ENCODE data around the gene GAL.

GAL gene

DNA sequence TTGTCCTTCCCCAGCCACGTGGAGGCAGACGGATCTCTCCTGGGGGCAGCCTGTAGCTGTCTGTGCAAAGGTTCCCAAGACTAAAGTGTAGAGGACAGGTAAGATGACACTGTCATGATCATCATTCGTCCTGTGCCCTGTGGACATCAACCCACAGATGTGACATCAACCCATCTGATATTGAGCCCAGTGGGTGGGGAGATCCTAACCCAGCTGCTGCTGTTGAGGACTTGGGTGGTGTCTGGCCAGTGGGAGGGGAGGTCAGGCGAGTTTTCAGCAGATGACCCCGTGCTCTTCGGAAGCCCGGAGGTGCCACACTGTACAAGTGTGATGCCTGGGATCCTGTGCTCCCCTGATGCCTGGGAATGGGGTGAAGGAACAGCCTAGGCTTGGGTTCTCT lies 1.2 kb upstream of the GAL start:
- DNase-seq = no peak

DNA sequence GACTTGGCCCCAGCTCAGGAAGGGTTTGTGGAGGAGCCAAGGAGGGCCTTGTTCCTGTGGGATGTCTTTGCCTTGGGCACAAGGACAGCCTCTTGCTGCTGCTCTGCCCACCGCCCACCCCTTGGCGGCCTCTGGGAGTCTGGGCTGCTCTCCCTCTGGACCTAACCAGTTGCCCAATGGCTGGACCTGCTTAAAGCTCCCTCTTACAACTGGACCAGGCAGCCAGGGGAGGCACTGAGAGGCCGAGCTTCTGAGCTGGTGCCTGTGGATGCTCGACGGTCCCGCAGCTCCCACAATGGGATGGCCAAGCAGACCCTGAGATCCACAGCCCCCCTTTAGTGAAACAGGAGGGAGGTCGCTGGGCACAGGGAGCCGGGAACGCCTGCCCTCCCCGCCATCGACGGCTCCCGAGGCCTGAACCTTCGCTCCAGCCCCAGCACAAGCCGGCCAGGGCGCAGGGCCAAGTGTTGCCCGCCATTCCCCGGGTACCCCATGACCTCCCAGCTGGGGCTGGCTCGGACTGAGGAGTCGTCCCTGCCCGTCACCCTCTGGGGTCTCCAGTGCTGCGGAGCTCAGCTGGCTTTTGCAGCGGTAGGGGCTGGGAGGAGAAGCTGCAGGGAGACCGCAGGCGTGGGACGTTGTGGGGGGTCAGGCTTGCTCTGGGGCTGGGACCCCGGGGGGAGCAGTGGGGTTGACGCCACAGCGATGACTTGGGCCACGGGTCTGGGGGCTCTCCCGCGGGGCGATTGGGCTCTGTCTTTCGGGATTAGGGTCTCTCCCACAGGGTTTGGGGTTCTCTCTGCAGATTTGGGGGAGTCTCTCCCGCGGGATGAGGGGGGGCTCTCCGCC lies 584 bp upstream of the GAL start:
- no peak for DNase-seq

DNA sequence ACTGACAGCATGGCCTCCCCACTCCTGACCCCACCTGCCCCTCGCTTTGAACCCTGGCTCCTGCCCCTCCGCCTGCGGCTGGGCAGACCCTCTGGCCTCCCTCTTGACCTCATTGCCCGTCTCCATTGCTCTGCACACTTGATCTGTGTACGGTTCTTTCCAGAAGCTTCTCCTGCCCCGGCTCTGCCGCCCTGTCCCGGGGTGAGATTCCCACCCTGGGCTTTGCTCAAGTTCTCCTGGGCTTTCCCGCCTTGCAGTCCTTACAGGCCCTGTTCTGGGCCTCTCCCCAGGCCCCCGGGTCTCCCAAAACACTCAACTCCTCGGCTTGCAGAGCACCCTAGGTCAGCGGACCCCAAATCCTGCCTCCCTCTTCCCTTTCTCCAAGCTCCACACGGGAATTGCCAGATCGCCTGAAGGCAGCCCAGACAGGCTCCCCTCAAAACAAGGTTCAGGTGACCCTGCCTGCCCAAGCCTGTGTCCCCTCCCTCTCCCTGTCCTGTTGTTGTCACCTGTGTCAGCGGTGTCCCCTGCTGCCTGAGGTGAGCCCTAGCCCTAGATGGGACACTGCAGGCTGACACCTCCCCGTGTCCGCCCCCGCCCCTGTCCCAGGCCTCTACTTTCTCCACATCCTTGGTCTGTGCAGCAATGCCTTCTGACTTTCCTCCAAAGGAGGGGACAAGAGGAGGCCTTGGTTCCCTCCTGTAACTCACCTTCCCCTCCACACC lies 1.5 kb downstream of the GAL start:
- no peak for DNase-seq

DNA sequence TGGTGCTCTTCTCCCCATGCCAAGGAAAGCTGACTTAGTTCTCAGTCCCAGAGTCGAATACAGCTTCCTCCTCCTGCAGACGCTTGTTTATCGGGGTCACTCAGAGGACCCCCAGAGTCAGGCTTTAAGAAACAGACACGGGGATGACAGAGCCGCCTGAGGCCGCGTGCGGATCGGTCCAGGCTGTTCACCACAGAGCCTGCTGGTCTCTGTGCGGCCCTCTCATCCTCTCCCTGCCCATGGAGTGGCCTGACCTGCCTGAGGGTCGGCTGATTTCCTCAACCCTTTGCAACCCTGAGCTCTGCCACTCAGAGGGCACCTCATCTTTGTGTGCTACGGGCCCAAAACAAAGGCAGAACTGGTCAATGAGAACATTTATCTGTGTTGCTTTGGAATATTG lies 2.1 kb downstream of the GAL start:
- no peak for DNase-seq

DNA sequence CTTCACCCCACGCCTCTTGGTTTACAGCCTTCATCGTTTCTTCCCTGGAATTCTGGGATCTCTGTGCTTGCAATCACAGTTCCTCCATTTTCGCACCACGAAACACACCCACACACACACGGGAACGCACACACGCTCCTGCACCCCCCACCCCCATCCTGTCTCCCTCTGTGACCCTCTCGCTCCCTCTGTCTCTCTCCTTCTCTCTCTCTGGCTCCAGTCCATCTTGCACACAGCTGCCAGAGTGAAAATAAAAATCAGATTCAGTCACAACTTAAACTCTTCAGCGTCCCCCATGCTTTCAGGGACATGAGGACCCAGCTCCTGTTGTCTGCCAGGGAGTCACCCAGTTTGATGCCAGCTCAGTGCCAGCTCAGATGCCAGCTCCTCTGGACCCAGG lies 3.0 kb downstream of the GAL start:
- DNase-seq = no peak

DNA sequence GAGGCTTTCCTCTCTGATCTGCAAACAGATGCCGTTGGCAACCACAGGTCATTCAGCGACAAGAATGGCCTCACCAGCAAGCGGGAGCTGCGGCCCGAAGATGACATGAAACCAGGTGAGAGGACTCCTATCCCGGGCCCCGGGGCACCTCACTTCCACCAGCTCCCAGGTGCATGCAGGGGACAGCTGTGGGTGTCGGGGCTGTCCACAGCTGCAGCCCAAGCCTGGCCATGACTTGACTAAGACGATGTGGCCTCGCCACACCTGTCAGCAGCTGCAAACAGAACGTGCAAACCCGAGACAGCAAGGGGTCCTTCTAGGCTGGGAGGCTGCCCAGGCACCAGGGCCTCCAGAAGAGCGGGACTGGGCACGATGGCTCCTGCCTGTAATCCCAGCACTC lies 3.6 kb downstream of the GAL start:
- no peak for DNase-seq

DNA sequence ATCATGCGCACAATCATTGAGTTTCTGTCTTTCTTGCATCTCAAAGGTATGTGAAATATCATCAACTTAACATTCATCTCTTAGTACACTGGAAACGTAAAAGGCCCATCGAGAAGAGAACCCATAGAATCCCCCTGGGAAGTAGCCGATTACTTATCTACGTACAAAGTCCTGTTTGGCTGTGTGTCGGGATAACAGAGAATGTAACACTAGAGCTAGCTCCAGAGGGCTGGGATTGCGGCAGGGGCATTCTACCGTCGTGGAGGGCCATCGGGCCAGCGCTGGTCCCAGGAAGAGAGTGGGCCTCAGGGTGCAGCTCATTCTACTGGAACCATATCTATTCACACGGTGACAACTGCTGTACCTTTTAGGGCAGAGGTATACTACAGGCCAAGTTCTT lies 4.5 kb downstream of the GAL start:
- DNase-seq = no peak

DNA sequence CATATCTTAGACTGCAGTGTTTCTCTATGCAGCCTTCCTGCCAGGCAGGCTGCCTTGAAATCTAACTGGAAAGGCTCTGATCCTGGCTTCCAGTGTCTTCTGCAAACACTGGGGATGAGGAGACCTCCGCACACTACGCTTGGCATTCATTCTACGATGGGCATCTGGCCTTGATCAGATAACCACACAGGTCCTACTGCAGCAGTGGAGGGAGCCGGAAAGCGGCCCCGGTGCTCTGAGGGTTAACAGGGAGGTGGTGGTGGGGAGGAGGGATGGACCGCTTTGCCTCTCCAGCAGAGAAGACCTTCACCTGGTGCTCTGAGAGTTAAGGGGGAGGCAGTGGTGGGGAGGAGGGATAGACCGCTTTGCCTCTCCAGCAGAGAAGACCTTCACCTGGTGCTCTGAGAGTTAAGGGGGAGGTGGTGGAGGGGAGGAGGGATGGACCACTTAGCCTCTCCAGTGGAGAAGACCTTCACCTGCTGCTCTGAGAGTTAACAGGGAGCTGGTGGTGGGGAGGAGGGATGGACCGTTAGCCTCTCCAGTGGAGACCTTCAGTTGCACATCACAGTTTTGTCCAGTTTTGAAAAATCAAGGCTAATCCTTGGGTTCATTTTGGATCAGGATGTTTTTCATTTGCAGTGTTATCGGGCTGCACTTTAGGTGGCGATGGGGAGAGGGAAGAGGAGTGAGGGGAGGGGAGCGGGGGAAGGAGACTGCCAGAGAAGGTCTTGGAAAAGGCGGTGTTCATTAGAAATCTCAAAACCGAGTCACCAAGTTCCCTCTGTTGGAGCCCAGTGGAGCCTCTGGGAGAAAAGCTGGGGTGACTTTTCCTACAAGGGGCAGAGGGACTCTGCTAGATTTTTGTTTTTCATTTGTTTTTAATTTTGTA lies 5.6 kb downstream of the GAL start:
- DNase-seq = no peak

DNA sequence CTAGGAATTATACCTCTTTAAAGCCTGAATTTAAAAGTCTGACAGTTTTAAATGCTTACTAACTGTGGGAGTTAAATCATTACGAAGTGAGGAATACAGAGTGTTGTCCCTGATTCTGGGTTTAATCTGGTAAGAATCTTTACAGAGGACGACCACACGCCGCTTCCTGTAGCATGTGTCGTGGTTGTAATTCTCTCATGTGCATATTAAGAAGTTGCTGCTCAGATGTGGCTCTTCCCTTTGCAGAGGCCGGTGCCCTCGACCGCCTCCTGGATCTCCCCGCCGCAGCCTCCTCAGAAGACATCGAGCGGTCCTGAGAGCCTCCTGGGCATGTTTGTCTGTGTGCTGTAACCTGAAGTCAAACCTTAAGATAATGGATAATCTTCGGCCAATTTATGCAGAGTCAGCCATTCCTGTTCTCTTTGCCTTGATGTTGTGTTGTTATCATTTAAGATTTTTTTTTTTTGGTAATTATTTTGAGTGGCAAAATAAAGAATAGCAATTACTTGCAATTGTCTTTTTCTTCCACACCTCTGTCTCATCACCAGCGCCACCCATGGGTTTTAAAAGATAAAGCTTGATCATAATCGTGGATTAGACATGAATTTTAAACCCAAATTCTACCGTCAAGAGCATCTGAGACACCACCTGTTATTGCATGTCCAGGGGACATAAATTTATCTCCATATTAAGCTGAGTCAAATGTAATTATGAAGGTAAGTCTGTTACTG lies 6.5 kb downstream of the GAL start:
- no peak for DNase-seq

DNA sequence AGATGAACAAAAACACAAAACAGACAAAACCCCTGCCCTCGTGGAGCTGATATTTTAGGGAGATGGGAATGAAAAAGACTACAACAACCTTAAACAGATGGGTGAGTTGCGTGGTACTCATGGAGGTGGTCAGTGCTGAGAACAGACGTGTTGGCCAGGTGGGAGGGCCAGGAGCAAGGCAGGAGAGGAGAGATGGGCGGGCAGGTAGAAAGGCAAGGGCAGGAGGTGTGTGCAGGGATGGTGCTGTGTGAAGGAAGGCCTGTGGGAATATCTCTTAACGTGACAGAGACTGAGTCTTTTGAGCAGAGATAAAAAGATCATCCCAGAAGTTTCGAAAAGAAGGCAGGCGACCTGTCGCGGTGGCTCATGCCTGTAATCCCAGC lies 7.0 kb downstream of the GAL start:
- no peak for DNase-seq

DNA sequence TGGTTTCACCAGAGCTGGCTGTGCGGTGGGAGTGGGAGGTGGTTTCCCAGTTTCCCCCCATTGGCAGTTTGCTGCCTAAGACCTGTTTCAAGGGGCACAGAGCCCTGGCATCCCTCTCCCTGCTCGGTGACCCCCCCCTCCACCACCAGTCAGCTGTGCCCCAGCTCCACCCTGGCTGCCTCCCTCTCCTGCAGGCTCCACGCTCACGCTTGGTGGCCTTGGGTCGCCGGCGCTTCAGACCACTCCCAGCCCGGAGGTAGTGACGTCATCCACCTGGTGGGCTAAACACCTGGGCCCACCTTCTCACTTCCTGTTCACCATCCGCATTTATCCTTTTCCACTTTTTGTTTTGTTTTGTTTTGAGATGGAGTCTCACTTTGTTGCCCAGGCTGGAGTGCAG lies 7.8 kb downstream of the GAL start:
- no peak for DNase-seq

DNA sequence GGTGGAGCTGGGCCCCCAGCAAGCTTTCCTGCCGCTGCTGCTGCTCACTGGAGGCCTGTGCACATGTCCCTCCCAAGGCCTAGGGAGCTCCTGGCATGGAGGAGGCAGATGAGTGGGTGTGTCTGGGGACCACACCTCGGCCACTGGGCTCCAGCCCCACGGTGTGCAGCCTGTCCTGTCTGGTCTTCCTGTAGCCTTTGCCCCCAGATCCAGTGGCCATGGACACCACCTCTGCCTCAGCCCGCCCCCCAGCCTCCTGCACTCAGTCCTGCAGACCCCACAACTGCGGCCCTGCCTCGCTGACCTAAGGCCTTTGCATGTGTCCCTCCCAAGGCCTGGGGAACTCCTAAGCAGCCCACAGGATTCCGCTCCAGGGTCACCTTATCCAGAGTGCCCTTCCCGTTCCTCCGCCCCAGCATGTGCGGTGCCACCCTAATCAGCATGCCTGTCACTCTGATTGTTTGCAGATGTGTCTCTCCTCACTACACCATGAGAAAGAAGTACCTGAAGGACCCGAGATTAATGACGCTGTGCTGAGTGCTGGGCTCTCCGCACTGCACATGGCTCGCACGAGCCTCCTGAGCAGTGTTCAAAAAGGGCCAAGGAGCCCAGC lies 8.6 kb downstream of the GAL start:
- DNase-seq = no peak

DNA sequence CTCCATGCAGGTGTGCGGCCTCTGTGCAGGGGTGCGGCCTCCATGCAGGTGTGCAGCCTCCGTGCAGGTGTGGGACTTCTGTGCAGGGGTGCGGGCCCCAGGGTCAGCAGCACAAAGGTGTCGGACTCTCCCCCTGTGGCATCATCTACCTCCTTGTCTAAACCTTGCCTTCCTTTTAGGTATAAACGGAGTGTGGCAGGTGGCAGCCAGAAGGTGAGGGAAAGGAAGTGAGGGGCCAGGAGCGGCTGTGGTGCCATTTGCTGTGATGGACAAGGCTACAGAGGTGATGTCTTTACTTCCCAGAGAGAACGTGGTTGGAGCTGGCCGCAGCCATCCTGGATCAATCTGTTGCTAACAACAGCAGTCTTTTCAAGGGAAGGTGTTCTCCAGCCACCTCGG lies 9.1 kb downstream of the GAL start:
- DNase-seq = no peak

DNA sequence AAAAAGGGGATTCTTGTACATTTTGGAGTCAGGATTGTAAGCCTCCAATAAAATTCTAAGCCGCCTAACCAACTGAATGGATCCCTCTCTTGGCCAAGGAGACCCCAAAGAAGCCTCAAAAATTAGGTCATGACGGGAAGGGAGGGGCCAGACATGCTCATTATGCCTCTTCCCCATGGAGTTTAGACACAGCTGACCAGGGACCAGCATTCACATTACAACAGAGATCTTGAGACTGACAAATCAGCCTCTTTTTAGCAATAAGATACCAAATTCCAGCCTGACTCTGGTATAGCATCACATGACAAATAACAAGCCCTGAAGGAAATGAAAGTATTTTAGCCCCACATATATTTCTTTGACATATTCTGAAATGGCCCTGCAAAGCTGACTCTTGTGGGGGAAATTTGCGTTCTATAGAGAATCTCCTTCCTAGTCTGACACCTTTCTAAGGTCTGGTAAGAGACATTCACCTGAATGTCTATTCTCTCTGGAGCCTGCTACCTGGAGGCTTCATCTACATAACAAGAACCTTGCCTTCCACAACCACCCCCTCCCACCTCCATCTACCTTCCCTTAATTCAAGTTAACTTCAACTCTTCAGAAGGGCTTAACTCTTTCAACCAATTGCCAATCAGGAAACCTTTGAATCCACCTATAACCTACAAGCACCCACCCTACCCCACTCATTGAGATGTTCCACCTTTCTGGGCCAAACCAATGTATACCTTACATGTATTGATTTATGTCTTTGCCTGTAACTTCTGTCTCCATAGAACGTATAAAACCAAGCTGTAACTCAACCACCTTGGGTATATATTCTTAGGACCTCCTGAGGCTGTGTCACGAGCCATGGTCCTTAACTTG lies 10.3 kb downstream of the GAL start:
- DNase-seq = no peak

DNA sequence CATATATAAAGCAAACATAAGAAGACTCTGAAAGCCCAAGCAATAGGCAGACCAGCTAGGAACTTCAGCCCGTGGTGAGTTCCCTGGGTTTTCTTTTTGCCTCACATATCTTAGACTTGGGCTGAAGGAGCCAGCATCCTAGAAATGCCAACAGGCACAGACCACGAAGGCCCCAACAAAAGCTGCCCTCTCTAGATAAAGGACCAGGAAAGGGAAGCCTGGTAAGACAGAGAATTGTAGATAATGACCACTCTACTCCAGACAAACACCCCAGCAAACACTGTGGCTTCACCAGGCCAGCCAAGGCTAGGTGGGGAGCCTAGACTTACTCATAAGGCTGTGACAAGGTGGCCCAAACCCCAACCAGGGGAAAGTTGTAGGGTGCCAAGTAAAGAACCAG lies 11.2 kb downstream of the GAL start:
- no peak for DNase-seq

DNA sequence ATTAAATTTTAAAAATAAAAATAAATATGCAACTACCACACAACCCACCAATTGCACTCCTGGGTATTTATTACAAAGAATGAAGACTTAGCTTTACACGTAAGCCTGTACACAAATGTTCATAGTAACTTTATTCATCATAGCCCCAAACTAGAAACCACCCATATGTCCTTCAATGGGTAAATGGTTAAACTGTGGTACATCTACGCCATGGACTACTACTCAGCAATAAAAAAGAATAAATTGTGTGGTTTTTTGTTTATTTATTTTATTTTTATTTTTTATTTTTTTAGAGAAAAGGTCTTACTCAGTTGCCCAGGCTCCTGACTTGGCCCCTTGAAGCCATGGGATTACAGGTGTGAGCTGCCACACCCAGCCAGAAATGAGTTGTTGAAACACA lies 14.6 kb downstream of the GAL start:
- no peak for DNase-seq

DNA sequence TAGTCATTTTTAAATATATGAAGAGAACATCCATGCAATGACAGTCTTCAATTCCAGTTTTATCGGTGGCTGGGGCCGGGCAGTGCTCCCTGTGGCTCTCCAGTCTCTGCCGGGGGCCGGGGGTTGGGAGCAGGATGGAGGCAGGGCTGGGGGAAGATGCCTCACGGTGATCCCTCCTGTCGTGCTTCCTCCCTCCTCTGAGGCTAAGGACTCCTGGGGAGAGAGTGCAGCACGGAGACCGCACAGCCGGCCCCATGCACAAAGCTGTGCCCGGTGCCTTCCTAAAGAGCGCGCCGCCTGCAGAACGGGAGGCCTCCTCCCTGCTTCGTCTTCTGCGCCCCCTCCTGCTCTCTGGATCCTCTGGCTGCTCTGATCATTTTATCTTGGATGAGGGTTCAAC lies 20.5 kb downstream of the GAL start:
- no peak for DNase-seq

DNA sequence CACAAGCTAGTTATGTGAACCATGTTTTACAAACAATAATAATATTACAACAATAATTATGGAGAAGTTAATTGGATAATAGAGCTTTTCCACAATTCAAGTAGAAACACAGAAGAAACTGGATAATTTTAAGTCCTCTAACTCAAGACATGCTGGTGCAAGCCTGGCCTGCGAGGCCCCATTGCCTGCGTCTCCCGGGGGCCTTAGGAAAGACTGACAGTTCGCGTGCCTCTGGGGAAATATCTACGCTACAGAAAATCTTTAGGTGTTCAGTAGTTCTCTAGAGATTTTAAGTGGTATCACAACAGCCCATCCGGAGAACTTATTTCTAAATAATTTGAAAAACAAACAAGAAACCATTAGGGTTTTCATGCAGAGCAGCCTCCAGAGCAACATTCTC lies 23.2 kb downstream of the GAL start:
- no peak for DNase-seq

DNA sequence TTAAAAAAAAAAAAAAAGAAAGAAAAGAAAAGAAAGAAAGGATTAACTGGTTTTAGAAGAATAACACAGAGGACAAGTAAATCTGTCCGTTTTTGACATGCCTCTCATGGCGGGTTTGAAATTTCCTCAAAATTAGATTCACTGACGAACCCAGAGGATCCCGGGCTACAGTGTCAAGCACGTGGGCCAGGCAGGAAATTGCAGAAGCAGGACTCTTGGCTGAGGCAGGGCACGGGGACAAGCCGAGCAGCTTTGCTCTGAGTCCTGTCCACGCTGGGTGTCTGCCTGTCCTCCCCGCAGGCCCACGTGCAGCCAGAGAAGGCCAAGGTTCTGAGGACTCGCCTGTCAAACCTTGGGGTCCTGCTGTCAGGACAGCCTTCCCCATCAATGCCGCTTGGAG lies 24.7 kb downstream of the GAL start:
- DNase-seq = no peak

DNA sequence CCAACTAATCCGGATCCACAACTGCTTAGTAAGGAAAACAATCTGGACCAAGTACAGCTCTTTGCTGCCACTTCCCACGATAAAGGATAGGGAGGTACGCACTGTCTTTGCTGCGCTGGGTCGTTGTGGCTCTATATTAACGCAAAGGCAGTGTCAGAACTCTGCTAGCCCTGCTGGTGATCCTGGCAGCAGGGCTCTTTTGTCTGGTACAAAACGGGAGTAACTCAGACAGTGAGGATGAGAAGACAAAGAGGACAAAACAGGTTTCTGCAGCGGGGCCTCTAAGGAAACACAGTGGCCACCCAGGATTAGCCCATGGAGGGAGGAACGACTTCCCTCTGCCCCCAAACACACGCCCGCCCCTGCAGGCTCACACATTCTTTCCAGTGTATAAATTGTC lies 26.1 kb downstream of the GAL start:
- DNase-seq = no peak

DNA sequence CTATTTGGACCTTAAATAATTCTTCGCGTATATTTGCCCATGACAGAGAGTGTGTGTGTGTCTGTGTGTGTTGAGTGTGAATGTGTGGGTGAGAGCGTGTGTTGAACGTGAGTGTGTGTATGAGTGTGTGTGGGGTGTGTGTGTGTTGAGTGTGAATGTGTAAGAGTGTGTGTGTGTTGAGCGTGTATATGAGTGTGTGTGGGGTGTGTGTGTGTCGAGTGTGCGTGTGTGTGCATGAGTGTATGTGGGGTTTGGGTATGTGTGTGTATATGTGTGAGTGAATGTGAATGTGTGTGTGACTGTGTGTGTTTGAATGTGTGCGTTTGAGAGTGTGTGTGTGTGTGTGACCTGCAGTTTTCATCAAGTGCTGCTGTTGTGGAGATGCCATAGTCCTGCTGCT lies 26.8 kb downstream of the GAL start:
- no peak for DNase-seq
